ENCODE measurements around the gene TBC1D22A.

TBC1D22A gene

DNA sequence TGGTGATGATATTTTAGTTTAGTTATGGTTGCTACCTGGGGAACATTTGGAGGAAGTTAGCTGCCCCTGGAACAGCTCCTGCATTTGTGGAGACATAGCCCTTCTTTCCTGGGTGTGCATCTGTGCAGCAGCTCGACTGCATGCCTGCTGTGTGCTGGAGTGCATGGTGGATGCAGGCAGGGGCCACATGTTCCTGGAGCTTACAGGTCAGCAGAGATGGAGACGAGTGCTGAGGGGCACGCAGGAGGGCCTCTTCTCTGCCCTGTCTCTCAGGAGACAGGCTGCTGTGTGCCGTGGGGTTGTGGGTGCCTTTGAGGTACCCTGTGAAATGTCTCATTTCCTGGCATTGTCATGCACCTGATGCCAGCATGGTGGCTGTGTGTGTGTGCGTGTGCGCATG is 87.5 kb downstream of the TBC1D22A start:
- Histone ChIP-seq H3F3A (ENCODE audit: insufficient read depth, low read length) (no peaks in the 10 kb centered on the region), H3K27me3 (replicated peaks; ENCODE audit: insufficient read depth, low read length) (no peaks in the 10 kb centered on the region), H3K4me1 (ENCODE audit: low read length) (no peaks in the 10 kb centered on the region), H2AFZ (ENCODE audit: low read length) (no peak overlapping the region), H3K4me2 (ENCODE audit: low read depth, low read length) (no peak overlapping the region), H3K9me3 (replicated peaks; ENCODE audit: insufficient read depth, low read length) (no peaks in the 10 kb centered on the region), H3K79me2 (ENCODE audit: low read length) (peaks cover 44% of the 10 kb centered on the region; the same call in 1 of the 2 replicates), H4K20me1 (ENCODE audit: insufficient read depth, low read length) (peaks cover 6% of the 10 kb centered on the region; the same call in 1 of the 2 replicates), H3K4me3 (ENCODE audit: low read length) (no peak overlapping the region), H3K36me3 (replicated peaks; ENCODE audit: insufficient read depth, low read length) (no peaks in the 10 kb centered on the region), H3K9me2 (replicated peaks; ENCODE audit: insufficient read depth, low read length) (no peaks in the 10 kb centered on the region), H3K9ac (ENCODE audit: low read length) (no peak overlapping the region), H3K27ac (ENCODE audit: low read length) (no peak overlapping the region)
- no peak for DNase-seq
- TF ChIP-seq, protein P1, sequence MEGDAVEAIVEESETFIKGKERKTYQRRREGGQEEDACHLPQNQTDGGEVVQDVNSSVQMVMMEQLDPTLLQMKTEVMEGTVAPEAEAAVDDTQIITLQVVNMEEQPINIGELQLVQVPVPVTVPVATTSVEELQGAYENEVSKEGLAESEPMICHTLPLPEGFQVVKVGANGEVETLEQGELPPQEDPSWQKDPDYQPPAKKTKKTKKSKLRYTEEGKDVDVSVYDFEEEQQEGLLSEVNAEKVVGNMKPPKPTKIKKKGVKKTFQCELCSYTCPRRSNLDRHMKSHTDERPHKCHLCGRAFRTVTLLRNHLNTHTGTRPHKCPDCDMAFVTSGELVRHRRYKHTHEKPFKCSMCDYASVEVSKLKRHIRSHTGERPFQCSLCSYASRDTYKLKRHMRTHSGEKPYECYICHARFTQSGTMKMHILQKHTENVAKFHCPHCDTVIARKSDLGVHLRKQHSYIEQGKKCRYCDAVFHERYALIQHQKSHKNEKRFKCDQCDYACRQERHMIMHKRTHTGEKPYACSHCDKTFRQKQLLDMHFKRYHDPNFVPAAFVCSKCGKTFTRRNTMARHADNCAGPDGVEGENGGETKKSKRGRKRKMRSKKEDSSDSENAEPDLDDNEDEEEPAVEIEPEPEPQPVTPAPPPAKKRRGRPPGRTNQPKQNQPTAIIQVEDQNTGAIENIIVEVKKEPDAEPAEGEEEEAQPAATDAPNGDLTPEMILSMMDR (IDR thresholded peaks at IDR 0.05; ENCODE audit: low read length) = no peak
- no peak for TF ChIP-seq EZH2phosphoT487 (IDR thresholded peaks at IDR 0.05; ENCODE audit: low read length)

DNA sequence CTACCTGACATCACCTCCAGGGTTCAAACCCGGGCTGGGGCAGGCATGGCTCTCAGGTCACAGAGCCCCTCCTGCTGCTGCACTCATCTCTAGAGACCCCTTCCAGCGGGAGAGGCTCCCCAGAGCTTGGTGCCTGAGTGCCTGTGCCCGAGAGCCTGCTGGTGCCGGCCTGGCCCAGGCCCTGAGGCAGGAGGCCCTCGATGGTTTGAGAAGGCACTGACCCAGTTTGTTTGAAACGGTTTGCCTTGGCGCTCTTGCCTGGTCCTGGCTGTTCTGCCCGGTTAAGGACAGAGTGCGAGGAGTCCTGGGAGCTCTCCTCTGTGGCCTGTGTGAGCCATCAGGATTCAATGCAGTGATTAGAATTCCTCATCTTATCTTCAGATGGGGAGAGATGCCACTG is 88.9 kb downstream of the TBC1D22A start:
- Histone ChIP-seq H3K4me1 (ENCODE audit: low read length) (no peaks in the 10 kb centered on the region), H3K9me3 (replicated peaks; ENCODE audit: insufficient read depth, low read length) (no peaks in the 10 kb centered on the region), H3K9me2 (replicated peaks; ENCODE audit: insufficient read depth, low read length) (no peaks in the 10 kb centered on the region), H3K27me3 (replicated peaks; ENCODE audit: insufficient read depth, low read length) (no peaks in the 10 kb centered on the region), H2AFZ (ENCODE audit: low read length) (no peak overlapping the region), H3K36me3 (replicated peaks; ENCODE audit: insufficient read depth, low read length) (no peaks in the 10 kb centered on the region), H3F3A (ENCODE audit: insufficient read depth, low read length) (no peaks in the 10 kb centered on the region), H3K79me2 (ENCODE audit: low read length) (peaks cover 47% of the 10 kb centered on the region; the same call in 1 of the 2 replicates), H4K20me1 (ENCODE audit: insufficient read depth, low read length) (no peaks in the 10 kb centered on the region), H3K4me3 (ENCODE audit: low read length) (no peak overlapping the region), H3K9ac (ENCODE audit: low read length) (no peak overlapping the region), H3K4me2 (ENCODE audit: low read depth, low read length) (no peak overlapping the region), H3K27ac (ENCODE audit: low read length) (no peak overlapping the region)
- TF ChIP-seq EZH2 (optimal IDR thresholded peaks at IDR 0.05; ENCODE audit: low read depth, low read length) (no peak), EZH2phosphoT487 (IDR thresholded peaks at IDR 0.05; ENCODE audit: low read length) (no peak)
- TF ChIP-seq, protein P1 (IDR thresholded peaks at IDR 0.05; ENCODE audit: low read length) = no peak
- DNase-seq = no peak

DNA sequence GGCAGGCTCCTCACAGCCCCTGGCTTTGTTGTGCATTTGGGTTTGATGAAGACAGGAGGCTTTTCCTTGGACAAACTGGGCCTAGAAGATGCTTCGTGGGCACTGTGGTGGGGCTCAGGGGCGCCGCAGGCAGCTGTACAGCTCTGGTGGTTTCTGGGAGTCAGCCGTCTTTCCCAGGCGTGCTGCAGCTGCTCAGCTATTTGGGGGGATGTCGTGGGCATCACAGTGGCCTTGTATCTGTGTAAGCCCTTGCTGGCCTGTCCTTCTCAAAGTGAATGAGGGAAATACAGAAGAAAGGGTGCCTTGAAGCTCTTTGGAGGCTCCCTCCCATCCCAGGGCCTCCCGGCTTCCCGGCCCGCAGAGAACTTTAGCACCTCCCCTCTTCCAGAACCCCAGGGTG is 89.5 kb downstream of the TBC1D22A start:
- H4K20me1 ChIP-seq (ENCODE audit: insufficient read depth, low read length) = no peaks in the 10 kb centered on the region

DNA sequence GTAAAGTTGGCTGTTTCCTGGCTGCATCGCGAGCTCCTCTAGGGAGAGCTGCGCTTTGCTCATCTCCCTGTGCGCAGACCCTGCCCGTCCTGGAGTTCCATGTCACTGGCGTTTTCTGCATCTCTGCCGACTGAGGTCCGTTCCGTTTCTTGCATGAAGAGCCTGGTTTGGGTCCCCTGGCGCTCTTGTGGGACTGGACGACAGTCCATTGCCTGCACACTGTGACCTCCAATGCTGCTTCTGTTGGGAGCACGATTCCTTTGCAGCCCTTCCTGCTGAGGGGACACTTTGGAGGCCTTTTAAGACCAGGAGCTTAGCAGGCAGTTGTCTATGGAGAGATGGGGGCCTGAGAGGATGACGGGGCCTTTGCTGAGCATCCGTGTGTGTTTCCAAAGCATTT is 90.3 kb downstream of the TBC1D22A start:
- no peak overlapping the region for H3K9ac ChIP-seq (ENCODE audit: low read length)
- H3K4me3 ChIP-seq (ENCODE audit: low read length) = no peak overlapping the region
- peaks cover 45% of the 10 kb centered on the region; the same call in 1 of the 2 replicates for H3K79me2 ChIP-seq (ENCODE audit: low read length)
- no peak for DNase-seq
- no peaks in the 10 kb centered on the region for H3K9me2 ChIP-seq (replicated peaks; ENCODE audit: insufficient read depth, low read length)
- H3K27me3 ChIP-seq (replicated peaks; ENCODE audit: insufficient read depth, low read length) = no peaks in the 10 kb centered on the region
- no peak overlapping the region for H2AFZ ChIP-seq (ENCODE audit: low read length)
- no peaks in the 10 kb centered on the region for H3F3A ChIP-seq (ENCODE audit: insufficient read depth, low read length)
- H4K20me1 ChIP-seq (ENCODE audit: insufficient read depth, low read length) = no peaks in the 10 kb centered on the region
- no peak overlapping the region for H3K27ac ChIP-seq (ENCODE audit: low read length)
- no peaks in the 10 kb centered on the region for H3K36me3 ChIP-seq (replicated peaks; ENCODE audit: insufficient read depth, low read length)
- TF ChIP-seq EZH2 (optimal IDR thresholded peaks at IDR 0.05; ENCODE audit: low read depth, low read length) = no peak
- TF ChIP-seq, protein P1 (IDR thresholded peaks at IDR 0.05; ENCODE audit: low read length) = no peak
- TF ChIP-seq EZH2phosphoT487 (IDR thresholded peaks at IDR 0.05; ENCODE audit: low read length) = no peak
- no peak overlapping the region for H3K4me2 ChIP-seq (ENCODE audit: low read depth, low read length)
- no peaks in the 10 kb centered on the region for H3K4me1 ChIP-seq (ENCODE audit: low read length)
- H3K9me3 ChIP-seq (replicated peaks; ENCODE audit: insufficient read depth, low read length) = no peaks in the 10 kb centered on the region

More for the DNA sequence above, 89.5 kb downstream of the TBC1D22A start:
- Histone ChIP-seq H3K4me1 (ENCODE audit: low read length) (no peaks in the 10 kb centered on the region), H3K4me2 (ENCODE audit: low read depth, low read length) (no peak overlapping the region), H3F3A (ENCODE audit: insufficient read depth, low read length) (no peaks in the 10 kb centered on the region), H3K27me3 (replicated peaks; ENCODE audit: insufficient read depth, low read length) (no peaks in the 10 kb centered on the region), H3K9me3 (replicated peaks; ENCODE audit: insufficient read depth, low read length) (no peaks in the 10 kb centered on the region), H3K4me3 (ENCODE audit: low read length) (no peak overlapping the region), H3K9ac (ENCODE audit: low read length) (no peak overlapping the region), H2AFZ (ENCODE audit: low read length) (no peak overlapping the region), H3K27ac (ENCODE audit: low read length) (no peak overlapping the region), H3K36me3 (replicated peaks; ENCODE audit: insufficient read depth, low read length) (no peaks in the 10 kb centered on the region), H3K9me2 (replicated peaks; ENCODE audit: insufficient read depth, low read length) (no peaks in the 10 kb centered on the region), H3K79me2 (ENCODE audit: low read length) (peaks cover 42% of the 10 kb centered on the region; the same call in 1 of the 2 replicates)
- TF ChIP-seq EZH2 (optimal IDR thresholded peaks at IDR 0.05; ENCODE audit: low read depth, low read length) = no peak
- TF ChIP-seq EZH2phosphoT487 (IDR thresholded peaks at IDR 0.05; ENCODE audit: low read length) = no peak
- no peak for DNase-seq
